NCI-H146 (cell line): ENCODE results near the gene ZNF407.

Experiments
- DNase-seq: peaks from one replicate; lab custom pipeline; 2025; lab: John Stamatoyannopoulos, UW

The ZNF407 gene

DNA sequence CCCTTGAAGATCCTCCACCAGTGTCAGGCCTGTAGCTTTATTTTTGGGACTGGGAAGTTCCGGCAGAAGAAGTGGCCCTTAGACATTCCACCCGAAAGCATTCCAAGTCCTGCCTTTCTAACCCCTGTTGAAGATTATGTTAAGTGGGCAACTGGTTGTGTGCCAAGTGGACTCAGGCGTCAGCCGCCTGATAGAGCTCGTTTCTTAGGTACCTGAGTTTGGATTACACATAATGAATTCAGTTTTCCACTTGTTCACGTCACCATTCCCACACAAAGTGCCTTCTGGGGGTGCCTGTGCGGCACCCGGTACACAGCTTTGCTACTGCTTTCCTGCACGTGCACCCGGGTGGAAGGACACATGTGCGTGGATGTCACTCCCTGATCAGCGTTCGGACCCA is 454.8 kb downstream of the ZNF407 start:
- no peak for DNase-seq

DNA sequence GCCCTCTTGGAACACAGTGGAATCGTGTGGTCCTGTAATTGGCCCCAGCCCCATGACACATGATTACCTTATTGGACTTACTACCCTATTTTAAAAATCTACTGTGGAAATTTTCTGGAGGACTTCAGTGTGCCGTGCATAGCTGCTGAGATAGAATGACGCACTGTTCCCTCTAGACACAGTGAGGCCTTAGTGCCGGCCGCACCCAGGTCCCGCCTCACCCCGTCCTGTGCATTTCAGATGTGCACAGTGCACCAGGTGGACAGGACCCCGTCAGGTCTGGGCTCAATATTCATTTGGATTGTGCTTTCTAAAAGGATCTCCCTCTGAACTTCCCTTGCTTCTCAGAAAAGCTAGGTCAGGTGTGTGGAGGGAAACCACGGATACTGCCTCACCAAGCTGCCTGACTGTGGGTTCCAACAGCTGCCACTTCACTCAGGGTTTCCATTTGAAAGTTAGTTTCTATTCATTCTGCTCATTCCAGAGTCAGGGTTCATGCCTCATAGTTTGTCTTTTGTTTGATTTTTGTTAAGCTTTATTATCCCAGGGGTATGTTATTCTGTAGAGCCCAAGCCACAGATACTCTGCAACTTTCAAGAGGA is 455.5 kb downstream of the ZNF407 start:
- no peak for DNase-seq

DNA sequence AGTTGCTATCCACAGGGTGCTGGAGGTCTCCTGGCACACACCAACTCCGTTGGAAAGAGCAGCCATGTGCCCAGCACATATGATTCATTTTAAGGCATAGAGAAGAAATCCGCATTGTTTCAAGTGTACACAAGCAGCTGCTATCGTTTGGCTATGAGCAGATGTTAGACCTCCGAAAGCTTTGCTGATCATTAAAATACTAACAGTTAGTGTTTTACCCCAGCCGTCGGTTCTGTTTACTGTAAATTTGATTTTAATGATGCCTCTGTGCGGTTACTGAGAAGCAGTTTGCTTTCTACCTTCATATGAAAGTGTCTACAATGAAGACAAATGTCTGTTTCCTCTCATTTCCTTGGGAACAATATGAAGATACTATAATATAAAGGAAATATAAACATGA is 456.4 kb downstream of the ZNF407 start:
- DNase-seq = no peak

- DNase-seq = no peak
These were observed 456.9 kb downstream of the ZNF407 start for GRCh38 chr18:75054611-75055010.

DNA sequence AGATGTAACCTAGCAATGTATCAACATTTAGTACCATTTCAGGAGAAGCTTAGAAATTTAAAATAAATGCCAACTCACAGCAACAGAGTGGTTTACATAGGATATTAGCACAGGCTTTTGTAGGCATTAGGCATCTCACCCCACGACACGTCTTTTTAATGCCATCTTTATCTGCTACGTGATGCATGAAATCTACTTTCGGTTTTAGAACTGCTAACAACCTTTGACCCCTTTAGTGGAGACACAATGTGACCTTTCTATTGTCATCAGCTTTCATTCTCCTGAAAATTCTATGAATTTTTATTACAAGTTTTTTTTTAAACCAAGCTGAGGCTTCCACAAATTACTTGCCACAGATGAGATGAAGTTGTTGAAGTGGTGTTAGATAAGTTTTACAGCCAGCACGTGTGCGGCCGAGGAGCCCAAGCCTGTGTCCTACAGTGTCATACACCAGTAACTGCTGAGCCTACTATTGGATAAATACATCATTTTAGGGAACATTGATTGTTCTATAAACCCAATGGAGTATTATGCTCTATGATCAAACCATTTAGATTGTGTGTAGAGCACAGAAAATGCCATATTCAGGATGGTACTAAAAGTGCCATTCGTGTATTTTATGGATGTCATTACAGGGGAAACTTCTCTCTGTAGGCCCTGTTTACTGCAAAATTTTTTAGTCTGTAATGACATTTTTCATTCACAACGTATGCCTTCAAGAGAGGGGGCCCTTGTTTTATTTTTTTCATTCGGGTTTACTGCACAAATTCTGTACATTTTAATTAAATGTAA is 459.7 kb downstream of the ZNF407 start:
- DNase-seq = no peak

DNA sequence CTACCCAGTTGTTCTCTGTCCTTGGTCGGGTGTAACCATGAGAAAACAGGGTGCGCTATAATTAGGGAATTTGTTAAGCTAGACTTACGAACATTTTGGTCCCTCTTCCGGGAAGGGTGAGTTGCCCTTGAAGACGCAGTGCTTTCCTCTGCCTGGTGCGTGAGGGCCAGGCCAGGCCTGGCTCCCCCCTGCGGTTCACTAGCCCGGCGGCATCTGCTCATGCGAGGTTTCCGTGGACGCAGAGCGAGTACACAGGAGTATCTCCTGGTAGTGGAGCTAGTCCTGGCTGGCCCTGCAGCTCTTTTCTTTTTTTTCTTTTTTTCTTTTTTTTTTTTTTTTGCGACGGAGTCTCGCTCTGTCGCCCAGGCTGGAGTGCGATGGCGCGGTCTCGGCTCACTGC is 462.5 kb downstream of the ZNF407 start:
- no peak for DNase-seq

DNA sequence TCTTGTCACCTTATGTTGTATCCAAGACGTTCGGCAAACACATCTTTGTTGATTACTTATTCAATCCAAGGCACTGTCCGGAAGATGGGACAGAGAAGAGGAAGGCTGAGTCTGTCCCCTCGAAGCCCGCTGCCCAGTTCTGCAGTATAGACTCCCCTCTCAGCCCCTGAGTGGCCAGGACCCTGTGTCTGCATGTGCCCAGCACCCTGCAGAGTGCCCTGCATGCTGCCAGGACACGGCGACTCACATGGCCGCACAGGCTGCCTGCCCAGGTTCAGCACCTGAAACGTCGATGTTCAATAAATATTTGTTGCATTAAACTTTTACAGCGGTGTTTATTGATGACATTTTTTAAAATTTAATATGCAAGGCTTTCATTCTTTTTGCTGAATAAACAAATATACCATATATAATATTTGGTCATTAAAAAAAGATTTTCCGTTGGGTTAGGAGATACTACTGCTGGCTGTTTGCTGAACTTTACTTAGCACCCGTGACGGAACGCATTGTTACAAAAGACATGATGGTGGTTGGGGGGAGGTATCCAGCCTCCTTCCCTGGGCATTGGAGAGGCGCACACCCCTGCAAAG is 464.7 kb downstream of the ZNF407 start:
- no peak for DNase-seq

DNA sequence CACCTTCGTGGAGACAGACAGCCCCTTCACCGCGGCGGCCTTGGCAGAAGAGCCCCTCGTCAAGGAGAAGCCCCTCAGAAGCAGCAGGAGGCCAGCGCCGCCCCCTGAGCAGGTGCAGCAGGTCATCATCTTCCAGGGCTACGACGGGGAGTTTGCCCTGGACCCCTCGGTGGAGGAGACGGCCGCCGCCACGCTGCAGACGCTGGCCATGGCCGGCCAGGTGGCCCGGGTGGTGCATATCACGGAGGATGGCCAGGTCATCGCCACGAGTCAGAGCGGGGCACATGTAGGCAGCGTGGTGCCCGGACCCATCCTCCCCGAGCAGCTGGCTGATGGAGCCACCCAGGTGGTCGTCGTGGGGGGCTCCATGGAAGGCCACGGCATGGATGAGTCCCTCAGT is 465.5 kb downstream of the ZNF407 start:
- DNase-seq = no peak

GRCh38 chr18:75063615-75064512 is 466.2 kb downstream of the ZNF407 start:
- no peak for DNase-seq

GRCh38 chr18:75064513-75064905 is 466.8 kb downstream of the ZNF407 start:
- DNase-seq = no peak

- no peak for DNase-seq
These were observed 467.8 kb downstream of the ZNF407 start for GRCh38 chr18:75065251-75066000.

GRCh38 chr18:75066021-75066880 is 468.6 kb downstream of the ZNF407 start:
- DNase-seq = no peak

DNA sequence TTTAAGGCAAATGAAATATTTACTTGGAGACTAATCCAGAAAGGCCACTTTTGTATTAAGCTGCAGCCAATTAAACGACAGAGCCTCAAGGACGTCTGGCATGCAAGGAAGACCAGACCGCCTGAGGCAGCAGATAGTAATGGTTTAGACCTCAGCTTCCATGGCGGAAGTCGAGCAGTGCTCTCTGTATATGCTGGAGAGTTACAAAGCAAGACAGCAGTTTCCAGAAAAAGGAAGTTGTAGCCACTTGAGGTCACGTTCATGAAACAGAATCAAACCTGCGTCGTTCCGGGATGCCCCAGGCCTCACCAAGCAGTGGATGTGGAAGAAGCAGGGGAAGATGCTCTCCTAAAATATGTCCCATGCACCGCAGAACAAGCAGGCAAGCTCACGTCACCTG is 469.3 kb downstream of the ZNF407 start:
- DNase-seq = no peak

GRCh38 chr18:75067996-75068645 is 470.5 kb downstream of the ZNF407 start:
- DNase-seq = no peak

DNA sequence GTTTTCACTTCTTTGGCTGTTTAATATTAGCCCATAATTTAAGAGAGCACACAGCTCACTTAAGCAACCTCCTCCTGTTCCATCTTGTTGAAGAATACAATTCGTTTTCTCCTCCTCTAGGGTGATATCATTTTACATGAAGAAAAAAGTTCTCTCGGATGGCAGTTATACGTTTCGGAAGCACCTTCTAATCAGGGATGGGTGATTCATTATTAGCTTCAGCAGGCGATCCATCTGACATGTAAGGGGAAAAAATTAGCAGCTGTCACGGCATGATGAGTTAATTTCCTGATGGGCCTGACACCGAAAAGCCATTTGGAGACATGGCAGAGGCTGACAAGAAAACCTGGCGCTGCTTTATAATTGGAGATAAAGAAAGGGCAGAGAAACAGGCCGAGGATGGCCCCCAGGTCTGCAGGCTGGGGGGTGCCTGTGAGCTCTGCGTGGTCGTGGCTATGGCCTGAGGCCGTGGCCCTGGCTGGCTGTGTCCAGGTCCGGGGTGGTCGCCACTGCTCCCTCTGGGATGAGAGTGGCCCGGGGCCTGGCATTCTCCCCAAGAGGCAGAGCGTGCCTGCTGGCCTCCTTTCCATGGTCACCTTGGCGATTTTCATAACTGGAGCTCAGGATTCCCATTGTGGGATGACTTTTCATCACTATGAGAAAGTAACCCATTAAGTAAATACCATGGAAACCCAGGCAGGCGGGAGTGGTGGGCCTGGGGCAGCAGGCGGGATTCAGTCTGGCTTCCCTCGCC is 471.2 kb downstream of the ZNF407 start:
- no peak for DNase-seq

DNA sequence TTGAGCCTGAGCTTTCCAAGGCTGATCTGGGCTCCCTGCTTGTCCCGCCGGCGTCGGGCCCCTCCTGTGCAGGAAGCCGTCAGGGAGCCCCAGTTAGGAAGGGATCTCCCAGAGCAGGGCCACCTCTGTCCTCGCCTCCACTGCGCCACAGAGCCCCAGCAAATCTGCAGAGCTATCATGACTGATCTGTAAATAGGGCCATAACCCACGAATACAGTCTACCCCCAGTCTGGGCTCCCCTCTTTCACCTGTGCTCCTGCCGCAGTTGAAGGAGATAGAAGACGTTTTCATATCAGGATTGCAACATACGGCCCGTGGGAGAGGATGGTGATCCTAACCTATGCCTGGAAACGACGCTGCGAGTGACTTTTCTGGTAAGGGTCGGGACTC is 472.6 kb downstream of the ZNF407 start:
- DNase-seq = no peak

DNA sequence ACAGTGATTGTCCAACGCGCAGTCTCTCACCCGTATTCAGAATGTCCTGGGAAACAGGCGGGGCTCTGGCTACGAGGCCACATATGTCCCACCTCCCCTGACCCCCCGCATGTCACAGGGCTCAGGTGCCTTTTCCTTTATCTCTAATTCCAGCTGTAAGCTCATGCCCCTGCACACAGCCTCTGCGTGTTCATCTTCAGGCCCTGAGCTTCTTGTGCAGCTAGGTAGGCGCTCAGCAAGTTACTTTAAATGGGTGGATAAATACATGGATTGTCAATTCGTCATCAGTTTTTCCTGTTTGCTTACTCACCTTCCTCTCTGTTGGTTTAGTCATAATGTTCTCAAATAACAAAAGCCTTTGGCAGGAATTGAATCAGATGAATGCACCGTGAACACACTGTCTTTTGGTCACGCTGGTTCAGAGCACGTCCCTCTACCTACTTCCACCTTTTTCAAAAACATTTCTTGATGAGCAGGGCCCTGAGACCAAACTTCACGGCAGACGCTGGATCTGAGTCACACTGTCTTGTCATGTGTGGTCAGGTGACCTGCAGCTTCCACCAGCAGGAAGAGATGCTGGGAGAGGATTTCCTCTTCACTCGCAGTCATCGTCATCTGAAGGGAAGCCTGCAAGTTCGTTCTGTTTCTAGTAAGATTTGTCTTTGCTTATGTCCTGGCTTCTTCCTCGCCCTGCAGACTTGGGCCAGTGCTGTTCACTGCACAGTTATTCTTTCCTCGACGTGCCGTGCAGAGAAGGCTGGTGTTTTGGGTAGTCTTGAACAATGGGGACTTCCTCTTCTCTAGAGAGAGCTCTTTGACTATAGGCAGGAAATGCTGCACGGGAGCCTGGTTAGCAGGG is 473.2 kb downstream of the ZNF407 start:
- peak; percentile 79 for DNase-seq

GRCh38 chr18:75071484-75071785 is 473.8 kb downstream of the ZNF407 start:
- peak; percentile 69 for DNase-seq
